ENCODE data around the gene TEC. TPM values are rescaled to one million over a fixed set of nuclear protein-coding genes. Genes with fewer than 3 reads are reported as not detected.

TEC gene
- total and polyA plus RNA-seq, 2 of the 8 experiments (the other 6 are each of a cell fraction or from before 2014, with no cell fraction given), result 0.73 to 1.8 TPM

GRCh38 chr4:48215977-48216376 lies 53.7 kb downstream of the TEC start:
- Histone ChIP-seq H3K9ac (replicated peaks in 1 of 4; ENCODE audit: extremely low read depth in 1 of 4, low read depth in 3 of 4, low read length in 3 of 4) (no peak overlapping the region), H4K5ac (ENCODE audit: insufficient read length, low read depth, low read length) (no peak overlapping the region), H2BK20ac (ENCODE audit: low read length) (no peak overlapping the region), H3K4me2 (ENCODE audit: insufficient read depth in 1 of 2, low read depth in 2 of 2, low read length in 2 of 2) (no peak overlapping the region), H2AFZ (ENCODE audit: low read length) (no peak overlapping the region), H2BK5ac (ENCODE audit: low read depth, low read length) (no peak overlapping the region), H2BK15ac (ENCODE audit: low read length) (no peak overlapping the region), H2AK5ac (ENCODE audit: low read depth, low read length) (no peak overlapping the region), H3K36me3 (ENCODE audit: control insufficient read depth in 2 of 4, insufficient read depth in 4 of 4, low read length in 3 of 4) (no peaks in the 10 kb centered on the region), H4K8ac (ENCODE audit: extremely low read depth, insufficient read depth, low read length) (no peak overlapping the region), H3K14ac (ENCODE audit: insufficient read length) (no peak overlapping the region), H3K23ac (ENCODE audit: insufficient read length) (no peak overlapping the region), H3K4me3 (ENCODE audit: extremely low read depth in 1 of 4, insufficient read depth in 2 of 4, low read depth in 3 of 4, low read length in 4 of 4) (no peak overlapping the region), H3K18ac (ENCODE audit: extremely low read depth, low read length) (no peak overlapping the region), H4K91ac (replicated peaks; ENCODE audit: insufficient read length, low read length) (no peak overlapping the region), H2BK12ac (ENCODE audit: low read depth, low read length) (no peak overlapping the region), H2BK120ac (replicated peaks; ENCODE audit: low read depth, low read length) (no peak overlapping the region), H3K23me2 (ENCODE audit: low read depth, low read length) (no peaks in the 10 kb centered on the region), H3K4me1 (replicated peaks in 1 of 4; ENCODE audit: control insufficient read depth in 3 of 4, insufficient read depth in 4 of 4, low read length in 3 of 4) (no peaks in the 10 kb centered on the region), H3K56ac (replicated peaks; ENCODE audit: insufficient read length, low read depth, low read length) (no peak overlapping the region), H3K27me3 (replicated peaks in 1 of 4; ENCODE audit: control insufficient read depth in 3 of 4, extremely low read depth in 1 of 4, insufficient read depth in 3 of 4, low read length in 3 of 4) (no peaks in the 10 kb centered on the region), H3K79me1 (ENCODE audit: low read depth, low read length) (no peaks in the 10 kb centered on the region), H3K27ac (ENCODE audit: low read depth, low read length) (no peak overlapping the region), H4K20me1 (replicated peaks in 1 of 2; ENCODE audit: control insufficient read depth in 1 of 2, insufficient read depth in 2 of 2, low read length in 2 of 2) (peaks cover 0 to 2% of the 10 kb centered on the region in 2 experiments), H3K4ac (replicated peaks; ENCODE audit: insufficient read length, low read depth, low read length) (no peak overlapping the region), H3K9me3 (ENCODE audit: insufficient read depth in 2 of 2, low read depth in 1 of 2, low read length in 1 of 2) (no peaks in the 10 kb centered on the region), H3K79me2 (ENCODE audit: control insufficient read depth in 1 of 2, insufficient read depth in 2 of 2, low read length in 2 of 2) (no peaks in the 10 kb centered on the region)
- TF ChIP-seq ATF2 (IDR thresholded peaks at IDR 0.05; ENCODE audit: low read length) (no peak), SIRT6 (IDR thresholded peaks at IDR 0.05; ENCODE audit: low read length) (no peak), HDAC2 (IDR thresholded peaks at IDR 0.05; ENCODE audit: borderline replicate concordance in 1 of 2, low read depth in 2 of 2, low read length in 2 of 2) (no peak), RBBP5 (IDR thresholded peaks at IDR 0.05; ENCODE audit: borderline replicate concordance, low read depth, low read length) (no peak), KDM4A (IDR thresholded peaks at IDR 0.05; ENCODE audit: low read depth, low read length, severe bottlenecking) (no peak), POLR2AphosphoS5 (IDR thresholded peaks at IDR 0.05; ENCODE audit: low read depth, low read length) (no peak), GTF2F1 (IDR thresholded peaks at IDR 0.05; ENCODE audit: borderline replicate concordance, low read depth, low read length) (no peak), CEBPB (IDR thresholded peaks at IDR 0.05; ENCODE audit: low read depth, low read length) (no peak), BACH1 (IDR thresholded peaks at IDR 0.05; ENCODE audit: low read length) (no peak), MAFK (IDR thresholded peaks at IDR 0.05; ENCODE audit: low read depth, low read length) (no peak), MAX (IDR thresholded peaks at IDR 0.05) (no peak), SRF (IDR thresholded peaks at IDR 0.05; ENCODE audit: low read depth, low read length) (no peak)
- CTCF ChIA-PET (ENCODE audit: partially characterized antibody), result interaction anchor here (1.6 kb wide), 1 partner anchor 59 kb away, joined by 4 read pairs; no protein-coding TSS in a partner anchor
- FAIRE-seq (no peak), DNase-seq (ENCODE audit: low read depth in 1 of 2, low spot score in 2 of 2) (no peak)
- POLR2A ChIA-PET (ENCODE audit: partially characterized antibody), result no interaction called here
- 100% methylated on average over 1 of the region's 1 CpG; no CpG with 5 or more reads in 1 of the 2 experiments for WGBS, 2 experiments (ENCODE audit: extremely low coverage in 1 of 2, insufficient coverage in 1 of 2, insufficient read length in 1 of 2, insufficient replicate concordance in 2 of 2, low coverage in 1 of 2, low lambda C conversion rate in 2 of 2, missing lambda C conversion rate in 1 of 2)

Data from H1 (cell line).